ENCODE measurements around the gene KIAA0586.
"Not testable (repeated sequence)": the region's sequence is repeated elsewhere in the genome, so short reads cannot be mapped to it uniquely, and the experiment has no call there.

DNA sequence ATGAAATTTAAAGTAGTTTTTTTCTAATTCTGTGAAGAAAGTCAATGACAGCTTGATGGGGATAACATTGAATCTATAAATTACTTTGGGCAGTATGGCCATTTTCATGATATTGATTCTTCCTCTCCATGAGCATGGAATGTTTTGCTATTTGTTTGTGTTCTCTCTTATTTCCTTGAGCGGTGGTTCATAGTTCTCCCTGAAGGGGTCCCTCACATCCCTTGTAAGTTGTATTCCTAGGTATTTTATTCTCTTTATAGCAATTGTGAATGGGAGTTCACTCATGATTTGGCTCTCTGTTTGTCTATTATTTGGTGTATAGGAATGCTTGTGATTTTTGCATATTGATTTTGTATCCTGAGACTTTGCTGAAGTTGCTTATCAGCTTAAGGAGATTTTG is 153.9 kb downstream of the KIAA0586 start:
- not testable (repeated sequence) for TF ChIP-seq EZH2 (IDR thresholded peaks at IDR 0.05); CTCF (IDR thresholded peaks at IDR 0.05 in 2 of 3, conservative IDR thresholded peaks at IDR 0.05 in 1 of 3; ENCODE audit: borderline replicate concordance in 1 of 3, insufficient read depth in 1 of 3, low read depth in 2 of 3, low read length in 2 of 3); JUND (IDR thresholded peaks at IDR 0.05); FOSL1 (IDR thresholded peaks at IDR 0.05; ENCODE audit: low read depth)

Data from HCT116 (cell line).